Neuron (in vitro differentiated cells): ENCODE measurements around the gene MIR17HG.

Experiments
- H2AFZ ChIP-seq: one replicate; pipeline ENCODE4 v1.6.1; 2013; ENCODE audit warnings: low read depth, mild to moderate bottlenecking, inconsistent platforms, low read length, moderate library complexity
- H3K27me3 ChIP-seq: one replicate; pipeline ENCODE4 v1.6.1; 2013; ENCODE audit warnings: low read length; ENCODE audit not compliant: insufficient read depth
- H3K36me3 ChIP-seq: one replicate; pipeline ENCODE4 v1.6.1; 2013; ENCODE audit warnings: low read length; ENCODE audit not compliant: insufficient read depth
- H3K4me1 ChIP-seq: one replicate; pipeline ENCODE4 v1.6.1; 2013; ENCODE audit warnings: low read length; ENCODE audit not compliant: insufficient read depth
- H3K4me3 ChIP-seq: 2 replicates; pipeline ENCODE4 v1.5.1; 2013; ENCODE audit warnings: mild to moderate bottlenecking, low read length, moderate library complexity
- H3K9me3 ChIP-seq: one replicate; pipeline ENCODE4 v1.6.1; 2013; ENCODE audit warnings: low read length

The MIR17HG gene

GRCh38 chr13:91361755-91362271 is 14.3 kb downstream of the MIR17HG start:
- H3K27me3 ChIP-seq = no peaks in the 10 kb centered on the region
- H3K4me1 ChIP-seq = no peaks in the 10 kb centered on the region
- H3K9me3 ChIP-seq = no peaks in the 10 kb centered on the region
- peaks cover 11% of the 10 kb centered on the region for H3K36me3 ChIP-seq
- H3K4me3 ChIP-seq = no peak overlapping the region
- H2AFZ ChIP-seq = no peak overlapping the region

GRCh38 chr13:91362908-91363307 is 15.4 kb downstream of the MIR17HG start:
- Histone ChIP-seq H3K9me3 (no peaks in the 10 kb centered on the region), H3K27me3 (no peaks in the 10 kb centered on the region), H3K4me1 (no peaks in the 10 kb centered on the region), H2AFZ (no peak overlapping the region), H3K36me3 (peaks cover 2% of the 10 kb centered on the region), H3K4me3 (no peak overlapping the region)

- Histone ChIP-seq H2AFZ (no peak overlapping the region), H3K4me3 (no peak overlapping the region), H3K36me3 (no peaks in the 10 kb centered on the region), H3K4me1 (no peaks in the 10 kb centered on the region), H3K9me3 (no peaks in the 10 kb centered on the region), H3K27me3 (no peaks in the 10 kb centered on the region)
Measured at GRCh38 chr13:91368101-91368500, 20.6 kb downstream of the MIR17HG start.

GRCh38 chr13:91368676-91369440 is 21.4 kb downstream of the MIR17HG start:
- Histone ChIP-seq H3K27me3 (no peaks in the 10 kb centered on the region), H3K36me3 (no peaks in the 10 kb centered on the region), H2AFZ (no peak overlapping the region), H3K4me1 (no peaks in the 10 kb centered on the region), H3K9me3 (no peaks in the 10 kb centered on the region), H3K4me3 (no peak overlapping the region)

- H2AFZ ChIP-seq = no peak overlapping the region
- H3K9me3 ChIP-seq = no peaks in the 10 kb centered on the region
- no peak overlapping the region for H3K4me3 ChIP-seq
- no peaks in the 10 kb centered on the region for H3K36me3 ChIP-seq
- no peaks in the 10 kb centered on the region for H3K27me3 ChIP-seq
- H3K4me1 ChIP-seq = no peaks in the 10 kb centered on the region
Measured at GRCh38 chr13:91369441-91369831, 21.9 kb downstream of the MIR17HG start.

- H3K4me1 ChIP-seq = no peaks in the 10 kb centered on the region
- no peaks in the 10 kb centered on the region for H3K36me3 ChIP-seq
- no peaks in the 10 kb centered on the region for H3K27me3 ChIP-seq
- H3K4me3 ChIP-seq = no peak overlapping the region
- H2AFZ ChIP-seq = no peak overlapping the region
- H3K9me3 ChIP-seq = no peaks in the 10 kb centered on the region
Measured at GRCh38 chr13:91370501-91370900, 23.0 kb downstream of the MIR17HG start.

- no peak overlapping the region for H2AFZ ChIP-seq
Measured at GRCh38 chr13:91372911-91373310, 25.4 kb downstream of the MIR17HG start.

GRCh38 chr13:91375116-91375729 is 27.7 kb downstream of the MIR17HG start:
- no peak overlapping the region for H2AFZ ChIP-seq
- H3K36me3 ChIP-seq = no peaks in the 10 kb centered on the region
- H3K27me3 ChIP-seq = no peaks in the 10 kb centered on the region
- no peak overlapping the region for H3K4me3 ChIP-seq
- H3K4me1 ChIP-seq = no peaks in the 10 kb centered on the region
- no peaks in the 10 kb centered on the region for H3K9me3 ChIP-seq

More at GRCh38 chr13:91372911-91373310, 25.4 kb downstream of the MIR17HG start:
- H3K4me1 ChIP-seq = no peaks in the 10 kb centered on the region
- no peak overlapping the region for H3K4me3 ChIP-seq
- no peaks in the 10 kb centered on the region for H3K36me3 ChIP-seq
- H3K27me3 ChIP-seq = no peaks in the 10 kb centered on the region
- H3K9me3 ChIP-seq = no peaks in the 10 kb centered on the region

- H3K27me3 ChIP-seq = peaks cover 3% of the 10 kb centered on the region
Measured at GRCh38 chr13:91381371-91381770, 33.9 kb downstream of the MIR17HG start.

GRCh38 chr13:91383836-91384235 is 36.3 kb downstream of the MIR17HG start:
- no peaks in the 10 kb centered on the region for H3K9me3 ChIP-seq
- H3K4me3 ChIP-seq = no peak overlapping the region
- no peaks in the 10 kb centered on the region for H3K36me3 ChIP-seq
- no peak overlapping the region for H2AFZ ChIP-seq
- no peaks in the 10 kb centered on the region for H3K4me1 ChIP-seq
- peaks cover 3% of the 10 kb centered on the region for H3K27me3 ChIP-seq

More at GRCh38 chr13:91381371-91381770, 33.9 kb downstream of the MIR17HG start:
- H3K9me3 ChIP-seq = no peaks in the 10 kb centered on the region
- no peak overlapping the region for H2AFZ ChIP-seq
- no peak overlapping the region for H3K4me3 ChIP-seq
- no peaks in the 10 kb centered on the region for H3K4me1 ChIP-seq
- H3K36me3 ChIP-seq = no peaks in the 10 kb centered on the region

GRCh38 chr13:91384896-91385295 is 37.4 kb downstream of the MIR17HG start:
- H3K36me3 ChIP-seq = no peaks in the 10 kb centered on the region
- H2AFZ ChIP-seq = no peak overlapping the region
- no peaks in the 10 kb centered on the region for H3K9me3 ChIP-seq
- peaks cover 3% of the 10 kb centered on the region for H3K27me3 ChIP-seq
- H3K4me3 ChIP-seq = no peak overlapping the region
- H3K4me1 ChIP-seq = no peaks in the 10 kb centered on the region

- Histone ChIP-seq H3K4me1 (no peaks in the 10 kb centered on the region), H2AFZ (no peak overlapping the region), H3K27me3 (peaks cover 9% of the 10 kb centered on the region), H3K4me3 (no peak overlapping the region), H3K9me3 (no peaks in the 10 kb centered on the region), H3K36me3 (no peaks in the 10 kb centered on the region)
Measured at GRCh38 chr13:91389186-91389585, 41.7 kb downstream of the MIR17HG start.

- H3K4me3 ChIP-seq = no peak overlapping the region
- peaks cover 46% of the 10 kb centered on the region for H3K27me3 ChIP-seq
- H2AFZ ChIP-seq = no peak overlapping the region
- H3K4me1 ChIP-seq = no peaks in the 10 kb centered on the region
- H3K9me3 ChIP-seq = no peaks in the 10 kb centered on the region
- no peaks in the 10 kb centered on the region for H3K36me3 ChIP-seq
Measured at GRCh38 chr13:91397595-91397994, 50.1 kb downstream of the MIR17HG start.
